HCT116 (cell line): ENCODE data around the gene EGFR. TPM values are rescaled to one million over a fixed set of nuclear protein-coding genes. Genes with fewer than 3 reads are reported as not detected.
A peak's percentile ranks its signal among the peaks of the same experiment; 100 is the strongest.

Experiments
- ATAC-seq: fragments of 200-7000 bp; cut with Tn5 transposase; 2 replicates; pipeline ENCODE4 v1.9.1; 2020; ENCODE audit warnings: mild to moderate bottlenecking, moderate library complexity
- BruUV-seq: library from RNA; stranded (reverse); fragments of 400-500 nt; replicated peaks from 2 replicates; lab custom pipeline; 2021; lab: Mats Ljungman, UMichigan
- CTCF ChIA-PET: fragments of 300-600 bp; sonication (Branson Sonifier 250); formaldehyde crosslinking; loops from one replicate; lab custom pipeline; 2021; ENCODE audit warnings: antibody characterized with exemption; lab: Charles Lee
- POLR2A ChIA-PET: fragments of 300-600, 350-600 bp; sonication (Branson Sonifier 250); formaldehyde crosslinking; loops from one replicate; lab custom pipeline; 2021; ENCODE audit warnings: antibody characterized with exemption; lab: Charles Lee
- RAD21 ChIA-PET, 2 experiments: fragments of 300-600 bp; sonication (Branson Sonifier 250); formaldehyde crosslinking; loops; one replicate each; lab custom pipeline; 2023; ENCODE audit warnings: low total read pairs in 2 of 2; ENCODE audit not compliant: uncharacterized antibody in 2 of 2, unreplicated experiment in 2 of 2, low non-redundant PET in 1 of 2; lab: Charles Lee
- DNase-seq: peaks from one replicate; pipeline ENCODE4 v3.0.0-alpha.2; 2010; ENCODE audit warnings: low read depth, low spot score
- H2AFZ ChIP-seq: fragments of 200-600 bp; shearing (Covaris generic), sonication (generic); 2 replicates; pipeline ENCODE4 v1.6.1; 2017; ENCODE audit warnings: low read depth, mixed run types, mixed read lengths, antibody characterized with exemption, low read length; ENCODE audit not compliant: poor library complexity, severe bottlenecking
- H3K27ac ChIP-seq: 2 replicates; pipeline ENCODE4 v1.5.1; 2012; ENCODE audit warnings: low read depth, low read length
- H3K27me3 ChIP-seq: fragments of 200-600 bp; sonication (generic); 2 replicates; pipeline ENCODE4 v1.6.1; 2016; ENCODE audit warnings: mixed run types, low read length, mixed read lengths; ENCODE audit not compliant: insufficient read depth
- H3K36me3 ChIP-seq, 2 experiments: fragments of 200-500 bp in 1 of 2; fragments of 200-600 bp in 1 of 2; sonication (Bioruptor generic) in 1 of 2; sonication (generic) in 1 of 2; 2 replicates each; pipeline versions ENCODE4 v1.5.1 to v1.6.1; 2014 to 2016; ENCODE audit warnings: low read length in 2 of 2, inconsistent platforms in 1 of 2, mixed read lengths in 1 of 2, mixed run types in 1 of 2; ENCODE audit not compliant: insufficient read depth in 2 of 2, control insufficient read depth in 1 of 2
- H3K4me1 ChIP-seq, 2 experiments: fragments of 200-600 bp in 1 of 2; sonication (generic) in 1 of 2; 2 replicates each; pipeline versions ENCODE4 v1.5.1 to v1.6.1; 2012 to 2017; ENCODE audit warnings: low read length in 2 of 2, inconsistent platforms in 1 of 2, mild to moderate bottlenecking in 1 of 2, mixed read lengths in 1 of 2, mixed run types in 1 of 2, moderate library complexity in 1 of 2; ENCODE audit not compliant: insufficient read depth in 2 of 2, control insufficient read depth in 1 of 2
- H3K4me2 ChIP-seq: fragments of 200-600 bp; sonication (generic); 2 replicates; pipeline ENCODE4 v1.6.1; 2017; ENCODE audit warnings: mixed run types, low read length, mixed read lengths
- H3K4me3 ChIP-seq, 2 experiments: fragments of 200-600 bp in 1 of 2; sonication (generic) in 1 of 2; replicated peaks in 1 of 2; 2 replicates each; pipeline ENCODE4 v1.5.1; 2011 to 2016; ENCODE audit warnings: low read length in 2 of 2, control low read depth in 1 of 2, low read depth in 1 of 2, mild to moderate bottlenecking in 1 of 2, mixed read lengths in 1 of 2, mixed run types in 1 of 2
- H3K79me2 ChIP-seq: fragments of 200-600 bp; sonication (generic); 2 replicates; pipeline ENCODE4 v1.6.1; 2017; ENCODE audit warnings: mild to moderate bottlenecking, mixed run types, low read length, moderate library complexity, mixed read lengths; ENCODE audit not compliant: insufficient read depth
- H3K9ac ChIP-seq: fragments of 200-600 bp; sonication (generic); 2 replicates; pipeline ENCODE4 v1.6.1; 2016; ENCODE audit warnings: low read length, mixed read lengths
- H3K9me2 ChIP-seq: fragments of 200-600 bp; sonication (generic), shearing (Covaris generic); 2 replicates; pipeline ENCODE4 v1.6.1; 2017; ENCODE audit warnings: mixed run types, mild to moderate bottlenecking, moderate library complexity; ENCODE audit not compliant: insufficient read depth
- H3K9me3 ChIP-seq, 2 experiments: fragments of 200-500 bp in 1 of 2; fragments of 200-600 bp in 1 of 2; sonication (Bioruptor generic) in 1 of 2; sonication (generic) in 1 of 2; 2 replicates each; pipeline ENCODE4 v1.6.1; 2014 to 2017; ENCODE audit warnings: low read length in 2 of 2, mixed read lengths in 2 of 2, inconsistent platforms in 1 of 2, low read depth in 1 of 2, mild to moderate bottlenecking in 1 of 2, mixed run types in 1 of 2, moderate library complexity in 1 of 2; ENCODE audit not compliant: control insufficient read depth in 1 of 2, insufficient read depth in 1 of 2
- H4K20me1 ChIP-seq: fragments of 200-600 bp; sonication (generic), shearing (Covaris generic); 2 replicates; pipeline ENCODE4 v1.6.1; 2017; ENCODE audit warnings: mixed run types, mild to moderate bottlenecking, moderate library complexity; ENCODE audit not compliant: insufficient read depth
- CEBPB ChIP-seq: IDR thresholded peaks from 2 replicates; pipeline ENCODE4 v1.6.1; 2012; ENCODE audit warnings: low read depth
- ELF1 ChIP-seq: IDR thresholded peaks from 2 replicates; pipeline ENCODE4 v1.6.1; 2012; ENCODE audit warnings: low read depth, borderline replicate concordance
- FOSL1 ChIP-seq: IDR thresholded peaks from 2 replicates; pipeline ENCODE4 v1.6.1; 2012; ENCODE audit warnings: low read depth
- POLR2AphosphoS5 ChIP-seq: IDR thresholded peaks from 2 replicates; pipeline ENCODE4 v1.6.1; 2011; ENCODE audit warnings: mild to moderate bottlenecking, low read depth, low read length, moderate library complexity
- SP1 ChIP-seq: IDR thresholded peaks from 2 replicates; pipeline ENCODE4 v1.6.1; 2012; ENCODE audit warnings: low read depth
- SRF ChIP-seq: IDR thresholded peaks from 2 replicates; pipeline ENCODE4 v1.6.1; 2012; ENCODE audit warnings: low read depth
- ZNF274 ChIP-seq: fragments of 200-500 bp; sonication (Bioruptor generic); IDR thresholded peaks from 2 replicates; pipeline ENCODE4 v1.6.1; 2014; ENCODE audit warnings: mild to moderate bottlenecking, low read depth, low read length, inconsistent platforms
- intact Hi-C: fragments of 100-400 bp; cut with micrococcal nuclease; formaldehyde crosslinking; loops from 2 replicates; pipeline ENCODE4 v1.10.0; 2022
- total RNA-seq: library from RNA; stranded (reverse); gene quantifications from one replicate; pipeline ENCODE4 v1.2.1, GENCODE V29; 2021; ENCODE audit not compliant: unreplicated experiment
- TF ChIP-seq, protein P1 (sequence below), 3 experiments: fragments of 200-600 bp in 1 of 3; sonication (generic) in 1 of 3; IDR thresholded peaks in 2 of 3; conservative IDR thresholded peaks in 1 of 3; 2 replicates each; pipeline ENCODE4 v1.5.1; 2012 to 2017; ENCODE audit warnings: low read depth in 2 of 3, low read length in 2 of 3, antibody characterized with exemption in 1 of 3, borderline replicate concordance in 1 of 3, control low read depth in 1 of 3, mild to moderate bottlenecking in 1 of 3, mixed read lengths in 1 of 3, mixed run types in 1 of 3, moderate library complexity in 1 of 3; ENCODE audit not compliant: insufficient read depth in 1 of 3
- TF ChIP-seq, protein P2 (sequence below): IDR thresholded peaks from 2 replicates; pipeline ENCODE4 v1.6.1; 2012

Gene EGFR
- total RNA-seq, 1 experiment from 2014 or later, result 71.5 TPM

DNA sequence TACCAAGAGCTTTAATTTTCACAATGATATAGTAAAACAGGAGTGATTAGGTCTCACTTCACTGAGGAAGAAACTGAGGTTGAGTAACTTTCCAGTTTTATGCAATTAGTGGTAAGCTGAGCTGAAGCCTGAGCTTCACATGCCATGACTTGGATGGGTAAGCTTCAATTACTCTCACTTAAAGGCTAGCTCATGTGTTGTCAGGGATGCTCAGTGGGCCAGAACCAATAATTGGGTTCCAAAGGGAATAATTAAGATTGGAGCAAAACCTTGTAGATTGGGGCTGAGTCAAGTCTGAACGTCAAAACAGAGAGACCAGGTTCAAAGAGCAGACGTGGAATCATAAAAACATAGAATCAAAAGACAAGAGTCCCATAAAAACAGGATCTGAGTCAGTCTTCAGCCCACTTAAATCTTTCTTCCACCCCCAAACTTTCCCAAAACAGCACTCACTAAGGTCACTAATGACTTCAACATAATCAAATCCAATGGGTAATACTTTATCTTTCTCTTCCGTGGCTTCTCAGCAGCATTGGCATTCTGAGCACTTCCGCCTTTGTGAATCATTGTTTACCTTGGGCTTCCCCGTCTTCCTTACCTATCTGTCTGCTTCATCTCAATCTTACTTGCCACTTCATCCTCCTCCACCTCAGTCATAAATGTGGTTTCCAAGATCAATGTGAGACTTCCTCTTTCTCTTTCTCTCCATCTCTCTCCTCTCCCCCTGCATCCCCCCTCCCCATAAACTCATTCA lies 23.0 kb upstream of the EGFR start (continued):
- TF ChIP-seq, protein P1, sequence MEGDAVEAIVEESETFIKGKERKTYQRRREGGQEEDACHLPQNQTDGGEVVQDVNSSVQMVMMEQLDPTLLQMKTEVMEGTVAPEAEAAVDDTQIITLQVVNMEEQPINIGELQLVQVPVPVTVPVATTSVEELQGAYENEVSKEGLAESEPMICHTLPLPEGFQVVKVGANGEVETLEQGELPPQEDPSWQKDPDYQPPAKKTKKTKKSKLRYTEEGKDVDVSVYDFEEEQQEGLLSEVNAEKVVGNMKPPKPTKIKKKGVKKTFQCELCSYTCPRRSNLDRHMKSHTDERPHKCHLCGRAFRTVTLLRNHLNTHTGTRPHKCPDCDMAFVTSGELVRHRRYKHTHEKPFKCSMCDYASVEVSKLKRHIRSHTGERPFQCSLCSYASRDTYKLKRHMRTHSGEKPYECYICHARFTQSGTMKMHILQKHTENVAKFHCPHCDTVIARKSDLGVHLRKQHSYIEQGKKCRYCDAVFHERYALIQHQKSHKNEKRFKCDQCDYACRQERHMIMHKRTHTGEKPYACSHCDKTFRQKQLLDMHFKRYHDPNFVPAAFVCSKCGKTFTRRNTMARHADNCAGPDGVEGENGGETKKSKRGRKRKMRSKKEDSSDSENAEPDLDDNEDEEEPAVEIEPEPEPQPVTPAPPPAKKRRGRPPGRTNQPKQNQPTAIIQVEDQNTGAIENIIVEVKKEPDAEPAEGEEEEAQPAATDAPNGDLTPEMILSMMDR (IDR thresholded peaks at IDR 0.05 in 2 of 3, conservative IDR thresholded peaks at IDR 0.05 in 1 of 3; ENCODE audit: borderline replicate concordance in 1 of 3, insufficient read depth in 1 of 3, low read depth in 2 of 3, low read length in 2 of 3), result no peak

DNA sequence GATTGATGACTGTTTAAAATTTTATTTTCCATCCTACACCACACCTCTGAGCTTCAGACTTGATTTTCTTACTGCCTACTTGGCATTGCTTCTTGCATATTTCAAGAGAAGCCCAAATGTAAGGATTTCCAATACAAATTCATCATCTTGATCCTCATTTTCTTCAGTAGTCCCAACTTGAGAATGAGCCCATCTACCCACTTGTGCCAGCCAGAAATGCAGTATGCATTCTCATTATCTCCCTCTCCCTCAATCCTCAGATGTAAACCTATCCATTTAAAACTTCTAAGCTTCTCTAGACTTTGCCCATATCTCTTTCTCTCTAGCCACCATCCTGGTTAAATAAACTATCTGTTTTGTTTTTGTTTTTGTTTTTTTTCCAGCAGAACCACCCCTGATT lies 22.4 kb upstream of the EGFR start:
- peak overlapping the region; percentile 72 for H2AFZ ChIP-seq
- H3K27ac ChIP-seq, result no peak overlapping the region; the same call in 1 of the 2 replicates
- no peak for TF ChIP-seq CEBPB
- TF ChIP-seq, protein P2, sequence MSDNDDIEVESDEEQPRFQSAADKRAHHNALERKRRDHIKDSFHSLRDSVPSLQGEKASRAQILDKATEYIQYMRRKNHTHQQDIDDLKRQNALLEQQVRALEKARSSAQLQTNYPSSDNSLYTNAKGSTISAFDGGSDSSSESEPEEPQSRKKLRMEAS, result no peak
- TF ChIP-seq FOSL1, result no peak
- TF ChIP-seq ZNF274, result no peak
- TF ChIP-seq ELF1, result no peak
- TF ChIP-seq SP1, result no peak
- no peak for TF ChIP-seq POLR2AphosphoS5
- TF ChIP-seq SRF, result no peak
- TF ChIP-seq, protein P1 (IDR thresholded peaks at IDR 0.05 in 2 of 3, conservative IDR thresholded peaks at IDR 0.05 in 1 of 3; ENCODE audit: borderline replicate concordance in 1 of 3, insufficient read depth in 1 of 3, low read depth in 2 of 3, low read length in 2 of 3), result no peak
- RAD21 ChIA-PET, result interaction anchor here in 1 of 2 experiments (0.7 kb wide), 1 partner anchor 778 kb away, joined by 4 read pairs; no protein-coding TSS in a partner anchor
- H3K36me3 ChIP-seq, result no peaks in the 10 kb centered on the region
- H3K4me2 ChIP-seq, result peak overlapping the region; percentile 68
- H3K9ac ChIP-seq, result peak overlapping the region; percentile 5; the same call in 1 of the 2 replicates
- no peak for DNase-seq
- POLR2A ChIA-PET, result no interaction called here
- H3K4me1 ChIP-seq, result peaks cover 18 to 28% of the 10 kb centered on the region in 2 experiments
- no peaks in the 10 kb centered on the region for H4K20me1 ChIP-seq
- CTCF ChIA-PET, result no interaction called here
- peak; percentile 41 for ATAC-seq
- no TSS peak for BruUV-seq
- no peaks in the 10 kb centered on the region for H3K27me3 ChIP-seq
- peak overlapping the region in 1 of 2 experiments; percentile 16; a peak in 1 of 4 replicates for H3K4me3 ChIP-seq
- no peaks in the 10 kb centered on the region for H3K9me3 ChIP-seq
- H3K79me2 ChIP-seq, result no peaks in the 10 kb centered on the region
- H3K9me2 ChIP-seq, result no peaks in the 10 kb centered on the region
- intact Hi-C loops, result loop anchor here (5.0 kb wide), 1 partner anchor 154 kb away; no protein-coding TSS in a partner anchor
